ENCODE results near the gene VSNL1.

DNA sequence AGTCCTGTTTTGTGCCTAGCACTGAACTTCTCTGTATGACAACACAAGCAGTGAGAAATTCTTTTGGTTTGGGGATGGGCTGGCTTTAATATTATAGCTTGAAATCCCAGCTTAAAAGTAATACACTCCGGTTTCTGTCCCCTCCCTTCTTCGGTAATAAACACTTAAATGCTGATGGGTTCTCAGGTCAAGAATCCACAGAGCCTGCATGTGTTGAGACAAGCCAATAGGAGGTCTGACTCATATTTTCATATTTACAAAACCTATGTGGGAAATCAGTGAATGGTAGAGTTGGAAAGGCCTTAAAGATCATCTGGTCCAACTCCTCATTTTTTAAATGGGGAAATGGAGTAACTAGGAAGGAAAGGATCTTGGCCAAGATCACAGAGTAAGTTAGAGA is 47.5 kb downstream of the VSNL1 start:
- TF ChIP-seq EZH2phosphoT487 (IDR thresholded peaks at IDR 0.05; ENCODE audit: insufficient read depth, low read depth) (no peak), EZH2 (IDR thresholded peaks at IDR 0.05; ENCODE audit: insufficient read depth, poor library complexity, severe bottlenecking) (no peak)

Data from GM23248 (cell line).